NT2/D1 (cell line): ENCODE data around the gene RFESD.
"Not testable (repeated sequence)": the region's sequence is repeated elsewhere in the genome, so short reads cannot be mapped to it uniquely, and the experiment has no call there.

Experiments
- YY1 ChIP-seq: IDR thresholded peaks from 2 replicates; pipeline ENCODE4 v1.6.1; 2011; ENCODE audit not compliant: insufficient read length, insufficient read depth
- ZNF274 ChIP-seq: IDR thresholded peaks from 2 replicates; pipeline ENCODE4 v1.6.1; 2011; ENCODE audit warnings: mild to moderate bottlenecking, low read depth, low read length

DNA sequence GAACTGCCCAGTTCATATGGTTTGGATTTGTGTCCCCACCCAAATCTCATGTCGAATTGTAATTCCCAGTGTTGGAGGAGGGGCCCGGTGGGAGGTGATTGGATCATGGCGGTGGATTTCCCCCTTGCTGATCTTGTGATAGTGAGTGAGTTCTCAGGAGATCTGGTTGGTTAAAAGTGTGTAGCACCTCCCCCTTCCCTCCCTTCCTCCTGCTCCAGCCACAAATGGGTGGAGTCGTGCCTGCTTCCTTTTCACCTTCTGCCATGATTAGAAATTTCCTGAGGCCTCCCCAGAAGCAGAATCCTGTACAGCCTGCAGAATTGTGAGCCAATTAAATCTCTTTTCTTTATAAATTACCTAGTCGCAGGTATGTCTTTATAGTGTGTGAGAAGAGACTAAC lies 59.6 kb downstream of the RFESD start:
- not testable (repeated sequence) for TF ChIP-seq YY1, ZNF274
